ENCODE measurements around the gene IER5L. TPM values are rescaled to one million over a fixed set of nuclear protein-coding genes. Genes with fewer than 3 reads are reported as not detected.
A peak's percentile ranks its signal among the peaks of the same experiment; 100 is the strongest.

Gene IER5L
- total RNA-seq, 2 donors from 2014 or later, result 6.8 to 8.1 TPM

- Histone ChIP-seq H3K36me3 (ENCODE audit: control insufficient read depth, insufficient read depth, low read length) (peaks cover 51% of the 10 kb centered on the region), H3K4me3 (ENCODE audit: low read length) (peak overlapping the region; percentile 94), H3K27ac (ENCODE audit: low read depth, low read length) (peak overlapping the region; percentile 100), H3K4me1 (ENCODE audit: control insufficient read depth, insufficient read depth, low read length) (peaks cover 11% of the 10 kb centered on the region), H3K27me3 (ENCODE audit: control insufficient read depth, insufficient read depth, low read length, poor library complexity, severe bottlenecking) (no peaks in the 10 kb centered on the region), H3K9me3 (ENCODE audit: control insufficient read depth, low read length) (no peaks in the 10 kb centered on the region), H3K9ac (ENCODE audit: extremely low read depth, low read length, poor library complexity, severe bottlenecking) (peak overlapping the region; percentile 96)
- peaks cover 33% of the 10 kb centered on the region for H3K4me1 Mint-ChIP-seq
- no peaks in the 10 kb centered on the region for H3K27me3 Mint-ChIP-seq (ENCODE audit: insufficient read depth)
- H3K36me3 Mint-ChIP-seq (ENCODE audit: low read depth), result peaks cover 44% of the 10 kb centered on the region
- WGBS, 2 experiments (ENCODE audit: insufficient coverage in 1 of 2, insufficient read length in 1 of 2), result 13 to 15% methylated on average over 11 to 13 of the region's 13 CpGs
- peak overlapping the region; percentile 97 for H3K27ac Mint-ChIP-seq
- peak; percentile 95 for TF ChIP-seq CTCF (conservative IDR thresholded peaks at IDR 0.05)
- peak; percentile 92 for DNase-seq
- no peaks in the 10 kb centered on the region for H3K9me3 Mint-ChIP-seq
- peak overlapping the region; percentile 62 for H3K4me3 Mint-ChIP-seq
Observed at GRCh38 chr9:129139233-129139992, 38.6 kb downstream of the IER5L start.

- H3K4me3 Mint-ChIP-seq, result peak overlapping the region; percentile 62
- H3K9ac ChIP-seq (ENCODE audit: extremely low read depth, low read length, poor library complexity, severe bottlenecking), result no peak overlapping the region
- H3K4me1 Mint-ChIP-seq, result peaks cover 29% of the 10 kb centered on the region
Observed at GRCh38 chr9:129138476-129139232, 39.4 kb downstream of the IER5L start.

GRCh38 chr9:129138144-129138462 lies 40.0 kb downstream of the IER5L start:
- H3K4me3 ChIP-seq (ENCODE audit: low read length), result no peak overlapping the region
- no peak overlapping the region for H3K27ac ChIP-seq (ENCODE audit: low read depth, low read length)
- H3K36me3 ChIP-seq (ENCODE audit: control insufficient read depth, insufficient read depth, low read length), result peaks cover 51% of the 10 kb centered on the region
- H3K4me1 Mint-ChIP-seq, result peaks cover 28% of the 10 kb centered on the region
- H3K36me3 Mint-ChIP-seq (ENCODE audit: low read depth), result peaks cover 43% of the 10 kb centered on the region
- whole genome bisulfite sequencing, 2 experiments (ENCODE audit: insufficient coverage in 1 of 2, insufficient read length in 1 of 2), result 92 to 94% methylated on average over 7 to 9 of the region's 9 CpGs
- H3K9ac ChIP-seq (ENCODE audit: extremely low read depth, low read length, poor library complexity, severe bottlenecking), result no peak overlapping the region
- TF ChIP-seq CTCF (conservative IDR thresholded peaks at IDR 0.05), result no peak
- peak overlapping the region; percentile 35 for H3K27ac Mint-ChIP-seq
- no peaks in the 10 kb centered on the region for H3K27me3 ChIP-seq (ENCODE audit: control insufficient read depth, insufficient read depth, low read length, poor library complexity, severe bottlenecking)
- no peaks in the 10 kb centered on the region for H3K9me3 ChIP-seq (ENCODE audit: control insufficient read depth, low read length)
- no peak overlapping the region for H3K4me3 Mint-ChIP-seq
- H3K4me1 ChIP-seq (ENCODE audit: control insufficient read depth, insufficient read depth, low read length), result peaks cover 8% of the 10 kb centered on the region
- no peaks in the 10 kb centered on the region for H3K27me3 Mint-ChIP-seq (ENCODE audit: insufficient read depth)
- DNase-seq, result no peak
- no peaks in the 10 kb centered on the region for H3K9me3 Mint-ChIP-seq

More at GRCh38 chr9:129138476-129139232, 39.4 kb downstream of the IER5L start:
- Mint-ChIP-seq H3K27me3 (ENCODE audit: insufficient read depth) (no peaks in the 10 kb centered on the region), H3K9me3 (no peaks in the 10 kb centered on the region), H3K27ac (peak overlapping the region; percentile 97), H3K36me3 (ENCODE audit: low read depth) (peaks cover 43% of the 10 kb centered on the region)
- Histone ChIP-seq H3K4me1 (ENCODE audit: control insufficient read depth, insufficient read depth, low read length) (peaks cover 11% of the 10 kb centered on the region), H3K27ac (ENCODE audit: low read depth, low read length) (no peak overlapping the region), H3K4me3 (ENCODE audit: low read length) (no peak overlapping the region), H3K27me3 (ENCODE audit: control insufficient read depth, insufficient read depth, low read length, poor library complexity, severe bottlenecking) (no peaks in the 10 kb centered on the region), H3K36me3 (ENCODE audit: control insufficient read depth, insufficient read depth, low read length) (peaks cover 50% of the 10 kb centered on the region), H3K9me3 (ENCODE audit: control insufficient read depth, low read length) (no peaks in the 10 kb centered on the region)
- no peak for TF ChIP-seq CTCF (conservative IDR thresholded peaks at IDR 0.05)
- DNase-seq, result peak; percentile 61
- 82 to 93% methylated on average over 12 to 21 of the region's 21 CpGs for WGBS, 2 experiments (ENCODE audit: insufficient coverage in 1 of 2, insufficient read length in 1 of 2)

Data from endodermal cell (in vitro differentiated cells).